C4-2B (cell line): Measurements from ENCODE around the gene ZFHX2.
"Not testable (repeated sequence)": the region's sequence is repeated elsewhere in the genome, so short reads cannot be mapped to it uniquely, and the experiment has no call there.

Experiments used
- CTCF ChIP-seq: fragments of 450-650 bp; conservative IDR thresholded peaks from 2 replicates; pipeline ENCODE4 v1.5.1; 2017; ENCODE audit warnings: mild to moderate bottlenecking
- ZFX ChIP-seq: fragments of 450-650 bp; IDR thresholded peaks from 2 replicates; pipeline ENCODE4 v1.6.1; 2017

- not testable (repeated sequence) for TF ChIP-seq CTCF, ZFX
Measured at GRCh38 chr14:23583761-23584526, 32.4 kb upstream of the ZFHX2 start.
